AML-193 (cell line): ENCODE data around the gene ADGRG3.
"Not testable (repeated sequence)": the region's sequence is repeated elsewhere in the genome, so short reads cannot be mapped to it uniquely, and the experiment has no call there.

Source experiments
- DNase-seq, 2 experiments: peaks; one replicate each; lab custom pipeline; 2025; lab: John Stamatoyannopoulos, UW

Gene ADGRG3

GRCh38 chr16:57721356-57722209, 53.5 kb downstream of the ADGRG3 start:
- DNase-seq, result no peak

GRCh38 chr16:57722210-57722499, 54.0 kb downstream of the ADGRG3 start:
- no peak for DNase-seq

- DNase-seq, result no peak
These were observed 54.5 kb downstream of the ADGRG3 start for GRCh38 chr16:57722651-57723050.

- no peak for DNase-seq
These were observed 55.1 kb downstream of the ADGRG3 start for GRCh38 chr16:57723170-57723569.

- no peak for DNase-seq
These were observed 56.4 kb downstream of the ADGRG3 start for GRCh38 chr16:57724531-57724930.

DNA sequence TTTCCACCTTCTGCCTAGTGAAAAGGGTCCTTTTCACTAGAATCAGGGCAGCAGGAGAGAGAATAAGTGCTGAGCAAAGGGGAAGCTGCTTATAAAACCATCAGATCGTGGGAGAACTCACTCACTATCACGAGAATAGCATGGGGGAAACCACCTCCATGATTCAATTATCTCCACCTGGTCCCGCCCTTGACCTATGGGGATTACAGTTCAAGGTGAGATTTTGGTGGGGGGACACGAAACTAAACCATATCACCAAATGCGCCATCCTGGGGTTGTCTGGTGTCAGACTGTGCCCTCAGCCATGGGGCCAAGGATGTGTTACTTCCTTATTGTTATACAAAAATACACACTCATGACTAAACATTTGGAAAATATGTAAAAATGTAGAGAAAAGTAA, 57.0 kb downstream of the ADGRG3 start:
- no peak for DNase-seq

DNA sequence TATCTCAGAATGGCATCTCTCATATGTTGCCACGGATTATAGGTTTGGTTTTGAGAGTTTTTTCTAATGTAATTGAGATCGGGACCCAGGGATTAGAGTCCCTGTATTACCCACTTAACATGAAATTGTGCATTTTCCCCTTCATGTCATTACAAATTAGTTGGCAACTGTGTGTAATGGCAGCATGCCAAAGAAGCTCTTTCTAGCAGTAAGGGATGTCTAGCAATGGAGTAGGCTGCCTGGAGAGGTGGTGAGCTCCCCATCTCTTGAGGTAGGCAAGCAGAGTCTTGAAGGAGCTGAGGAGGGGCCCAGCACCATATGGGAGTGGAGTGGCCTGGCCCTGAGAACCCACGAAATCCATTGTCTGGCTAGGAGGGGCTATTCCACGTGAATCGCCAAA, 57.4 kb downstream of the ADGRG3 start:
- DNase-seq, result no peak

- no peak for DNase-seq
These were observed 57.9 kb downstream of the ADGRG3 start for GRCh38 chr16:57725976-57726375.

DNA sequence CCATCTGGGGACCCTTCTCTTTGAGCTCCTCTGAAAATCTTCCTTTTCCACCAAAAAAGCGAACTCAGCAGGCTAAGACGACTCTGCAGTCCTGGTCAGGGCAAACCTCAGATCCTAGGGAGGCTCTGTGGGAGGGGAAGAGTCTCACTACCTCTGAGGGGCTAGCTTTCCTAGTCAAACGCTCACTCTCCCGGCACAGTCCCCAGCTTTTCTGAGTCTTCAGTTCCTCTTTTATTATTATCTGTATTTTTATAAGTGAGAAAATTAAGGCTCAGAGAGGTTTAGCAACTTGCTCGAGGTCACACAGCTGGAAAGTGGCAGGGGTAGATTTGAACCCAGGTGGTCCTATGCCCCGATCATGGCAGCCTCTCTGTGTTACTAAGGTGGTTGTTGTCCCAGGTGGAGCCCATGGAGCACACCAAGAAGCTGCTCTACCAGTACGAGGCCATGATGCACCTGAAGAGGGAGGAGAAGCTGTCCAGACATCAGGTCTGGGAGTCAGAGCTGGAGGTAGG, 58.4 kb downstream of the ADGRG3 start:
- DNase-seq, result no peak

DNA sequence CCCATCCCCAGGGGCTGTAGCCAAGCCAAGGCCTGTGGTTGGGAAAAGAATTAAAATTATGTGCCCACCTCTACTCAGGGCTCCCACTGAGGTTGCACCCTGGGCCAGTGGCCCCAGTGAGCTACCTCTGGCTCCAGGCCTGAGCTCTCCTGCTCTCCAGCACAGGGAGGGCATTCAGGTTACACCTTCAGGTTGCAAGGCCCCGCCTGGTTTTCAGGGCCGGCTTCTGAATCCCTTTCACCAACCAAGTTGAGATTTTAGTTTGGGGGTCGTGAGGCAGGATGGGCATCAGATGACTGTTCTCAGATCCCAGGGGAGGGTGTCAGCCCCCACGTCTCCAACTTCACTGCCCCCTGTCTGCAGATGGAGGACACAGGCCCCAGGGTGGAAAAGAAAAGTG, 59.5 kb downstream of the ADGRG3 start:
- no peak for DNase-seq

GRCh38 chr16:57728336-57729181, 60.5 kb downstream of the ADGRG3 start:
- no peak for DNase-seq

DNA sequence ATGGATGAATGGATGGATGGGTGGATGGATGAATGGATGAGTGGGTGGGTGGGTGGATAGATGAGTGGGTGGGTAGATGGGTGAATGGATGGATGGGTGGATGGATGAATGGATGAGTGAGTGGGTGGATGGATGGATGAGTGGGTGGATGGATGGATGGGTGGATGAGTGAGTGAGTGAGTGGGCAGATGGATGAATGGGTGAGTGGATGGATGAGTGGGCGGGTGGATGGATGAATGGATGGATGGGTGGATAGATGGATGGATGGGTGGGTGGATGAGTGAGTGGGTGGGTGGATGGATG, 61.0 kb downstream of the ADGRG3 start:
- no peak for DNase-seq

- not testable (repeated sequence) for DNase-seq
These were observed 61.7 kb downstream of the ADGRG3 start for GRCh38 chr16:57729852-57730251.

DNA sequence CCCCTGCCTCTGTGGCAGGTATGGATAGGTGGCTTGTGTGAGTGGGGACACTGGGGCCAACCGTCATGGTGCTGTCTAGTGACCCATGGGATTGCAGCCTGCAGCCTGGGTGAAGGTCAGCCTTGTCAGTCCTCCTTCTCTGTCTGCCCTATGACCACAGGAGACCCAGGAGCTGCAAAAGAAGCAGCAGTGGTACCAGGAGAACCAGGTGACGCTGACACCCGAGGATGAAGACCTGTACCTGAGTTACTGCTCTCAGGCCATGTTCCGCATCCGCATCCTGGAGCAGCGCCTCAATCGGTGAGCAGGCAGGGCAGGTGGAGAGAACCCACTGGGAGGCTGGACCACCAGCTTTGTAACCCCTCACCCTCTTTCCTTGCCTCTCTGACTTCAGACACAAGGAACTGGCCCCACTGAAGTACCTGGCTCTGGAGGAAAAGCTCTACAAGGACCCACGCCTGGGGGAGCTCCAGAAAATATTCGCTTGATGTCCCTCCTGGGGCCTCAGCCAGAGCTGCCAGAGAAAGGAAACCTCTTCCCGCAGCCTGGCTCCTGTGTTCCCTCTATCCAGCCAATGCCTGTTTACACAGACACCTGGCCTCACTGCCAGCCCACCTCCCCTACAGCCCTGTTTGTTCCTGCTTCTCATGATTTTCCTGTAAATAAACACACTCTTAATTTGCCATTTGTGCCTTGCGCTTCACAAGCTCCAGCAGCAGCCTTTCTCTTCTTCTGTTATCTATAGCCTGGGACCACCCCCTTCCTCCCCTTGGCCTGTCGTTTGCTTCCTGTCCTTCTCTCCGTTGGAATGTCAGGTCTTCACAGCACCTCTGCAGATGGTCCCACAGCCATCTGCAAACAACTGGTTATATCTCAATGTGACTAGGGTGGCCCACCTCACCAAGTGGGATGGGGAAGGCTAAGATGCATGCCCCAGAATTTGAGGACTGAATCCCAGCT, 62.9 kb downstream of the ADGRG3 start:
- DNase-seq, result no peak

- DNase-seq, result peak in 1 of 2 experiments; percentile 19
These were observed 63.9 kb downstream of the ADGRG3 start for GRCh38 chr16:57732037-57732436.

DNA sequence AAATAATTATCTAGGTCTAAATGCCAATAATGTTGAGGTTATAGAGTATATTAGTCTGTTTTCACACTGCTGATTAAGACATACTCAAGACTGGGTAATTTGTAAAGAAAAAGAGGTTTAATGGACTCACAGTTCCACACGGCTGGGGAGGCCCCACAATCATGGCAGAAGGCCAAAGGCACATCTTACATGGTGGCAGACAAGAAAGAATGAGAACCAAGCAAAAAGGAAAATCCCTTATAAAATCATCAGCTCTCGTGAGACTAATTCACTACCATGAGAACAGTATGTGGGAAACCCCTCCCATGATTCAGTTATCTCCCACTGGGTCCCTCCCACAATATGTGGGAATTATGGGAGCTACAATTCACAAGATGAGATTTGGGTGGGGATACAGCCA, 64.6 kb downstream of the ADGRG3 start:
- no peak for DNase-seq

DNA sequence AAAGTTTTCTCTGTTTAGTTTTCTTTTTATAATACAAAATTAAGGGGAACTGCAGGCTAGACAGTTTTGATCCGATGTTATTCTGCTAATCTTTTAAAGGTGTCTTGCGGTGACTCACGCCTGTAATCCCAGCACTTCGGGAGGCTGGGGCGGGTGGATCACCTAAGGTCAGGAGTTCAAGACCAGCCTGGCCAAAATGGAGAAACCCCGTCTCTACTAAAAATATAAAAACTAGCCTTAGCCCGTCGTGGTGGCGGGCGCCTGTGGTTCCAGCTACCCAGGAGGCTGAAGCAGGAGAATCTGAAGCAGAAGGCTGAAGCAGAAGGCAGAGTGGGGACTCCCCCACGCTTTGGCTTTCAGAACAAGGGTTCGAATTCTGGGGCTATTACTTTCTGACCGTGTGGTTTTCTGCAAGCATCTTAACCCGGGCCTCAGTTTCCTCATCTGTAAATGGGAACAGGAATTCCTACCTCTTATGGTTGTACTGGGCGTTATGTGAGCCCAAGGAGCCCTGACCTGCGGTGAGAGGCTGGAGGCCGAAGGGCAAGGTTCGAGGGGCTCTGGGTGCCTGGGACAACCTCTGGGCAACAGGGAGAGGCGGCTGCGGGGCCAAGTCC, 66.3 kb downstream of the ADGRG3 start:
- no peak for DNase-seq

DNA sequence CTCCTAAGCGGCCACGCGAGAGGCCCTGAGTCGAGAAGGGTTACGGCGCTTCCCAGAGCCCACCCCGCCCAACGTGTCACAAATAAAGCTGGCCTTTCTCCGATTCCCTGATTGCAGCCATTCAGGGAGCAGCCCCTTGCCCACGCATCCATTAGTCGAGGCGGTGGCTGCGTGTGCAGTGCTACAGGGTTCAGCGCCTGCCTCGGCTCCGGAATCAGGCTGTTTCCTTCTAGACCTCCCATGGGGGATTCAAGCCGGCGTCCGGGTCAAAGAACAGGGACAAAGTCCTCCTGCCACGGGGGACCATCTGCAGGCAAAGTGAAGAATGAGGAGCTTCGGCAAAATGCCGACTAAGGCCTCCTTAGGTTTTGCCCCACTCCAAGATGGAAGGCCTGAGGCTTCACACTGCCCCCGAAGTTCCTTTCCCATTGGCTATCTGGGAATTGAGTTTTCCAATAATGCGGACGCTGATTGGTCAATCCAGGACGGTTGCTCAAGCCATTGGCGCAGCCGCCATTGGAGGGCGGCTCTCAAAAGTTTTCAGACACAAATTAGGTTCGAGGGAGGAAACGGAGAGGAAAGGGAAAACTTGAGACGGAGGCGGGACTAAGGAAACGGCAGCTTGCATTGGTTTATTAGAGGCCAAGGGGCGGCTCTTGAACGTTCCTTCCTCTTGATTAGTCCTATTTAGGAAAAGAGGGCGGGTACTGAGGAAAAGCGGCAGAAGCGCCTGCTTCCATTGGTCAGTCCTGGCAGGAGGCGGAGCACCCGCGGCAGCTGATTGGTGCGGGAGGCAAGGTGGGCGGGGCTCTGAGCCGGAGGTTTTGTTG, 67.0 kb downstream of the ADGRG3 start:
- DNase-seq, result peak; percentile 100

DNA sequence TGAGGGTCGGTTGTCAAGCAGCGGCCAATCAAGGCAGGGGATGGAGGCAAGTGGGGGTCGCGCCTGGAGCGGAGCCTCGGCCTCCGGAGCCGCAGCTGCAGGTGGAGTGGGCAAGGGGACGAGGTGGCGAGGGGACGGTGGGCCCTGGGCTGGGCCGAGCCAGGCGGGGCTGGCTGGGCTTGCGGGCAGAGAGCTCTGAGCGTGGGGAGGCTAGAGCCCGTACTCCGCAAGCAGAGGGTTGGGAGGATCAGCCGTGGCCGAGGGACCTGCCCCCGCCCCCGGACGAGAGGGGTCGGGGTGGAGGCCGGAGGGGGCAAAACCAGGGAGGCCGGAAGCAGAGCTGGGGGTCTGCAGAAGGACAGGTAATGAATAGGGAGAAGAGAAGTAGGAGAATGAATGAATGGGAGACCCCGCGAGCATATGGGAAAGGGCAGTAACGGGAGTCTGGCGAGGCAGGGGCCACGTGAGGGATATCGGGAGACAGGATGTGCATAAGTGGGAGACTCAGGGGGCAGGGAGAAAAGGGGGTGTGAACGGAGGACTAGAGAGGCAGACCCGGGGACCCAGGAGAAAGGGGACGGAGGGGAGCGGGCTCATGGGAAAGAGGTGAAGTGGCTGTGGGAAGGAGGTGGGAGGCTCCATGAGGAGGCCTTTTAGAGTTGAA, 67.8 kb downstream of the ADGRG3 start, which contains the start of gene KATNB1:
Gene KATNB1, plus strand, starts transcription at position 16 of the 664 bp plus-strand sequence. CDS start 1,474 bp downstream, outside the sequence.
- DNase-seq, result no peak
